Vagina (tissue), 2 donors: ENCODE results near the gene KIDINS220.

Experiments
- POLR2AphosphoS5 ChIP-seq, 2 donors: sonication (generic); formaldehyde crosslinking; IDR thresholded peaks; one replicate each; pipeline ENCODE4 v1.9.0; 2017; ENCODE audit warnings: antibody characterized with exemption in 2 of 2, mild to moderate bottlenecking in 2 of 2, low read depth in 1 of 2; ENCODE audit not compliant: insufficient read depth in 1 of 2
- TF ChIP-seq, protein P1 (sequence below), 3 experiments: fragments of 450-650 bp in 2 of 3; fragments of 200-600 bp in 1 of 3; sonication (generic) in 1 of 3; IDR thresholded peaks; one replicate each; pipeline ENCODE4 v1.5.1; 2017 to 2019; ENCODE audit warnings: antibody characterized with exemption in 3 of 3, mild to moderate bottlenecking in 2 of 3, moderate library complexity in 2 of 3

GRCh38 chr2:8799004-8799403 lies 38.4 kb downstream of the KIDINS220 start:
- TF ChIP-seq, protein P1, sequence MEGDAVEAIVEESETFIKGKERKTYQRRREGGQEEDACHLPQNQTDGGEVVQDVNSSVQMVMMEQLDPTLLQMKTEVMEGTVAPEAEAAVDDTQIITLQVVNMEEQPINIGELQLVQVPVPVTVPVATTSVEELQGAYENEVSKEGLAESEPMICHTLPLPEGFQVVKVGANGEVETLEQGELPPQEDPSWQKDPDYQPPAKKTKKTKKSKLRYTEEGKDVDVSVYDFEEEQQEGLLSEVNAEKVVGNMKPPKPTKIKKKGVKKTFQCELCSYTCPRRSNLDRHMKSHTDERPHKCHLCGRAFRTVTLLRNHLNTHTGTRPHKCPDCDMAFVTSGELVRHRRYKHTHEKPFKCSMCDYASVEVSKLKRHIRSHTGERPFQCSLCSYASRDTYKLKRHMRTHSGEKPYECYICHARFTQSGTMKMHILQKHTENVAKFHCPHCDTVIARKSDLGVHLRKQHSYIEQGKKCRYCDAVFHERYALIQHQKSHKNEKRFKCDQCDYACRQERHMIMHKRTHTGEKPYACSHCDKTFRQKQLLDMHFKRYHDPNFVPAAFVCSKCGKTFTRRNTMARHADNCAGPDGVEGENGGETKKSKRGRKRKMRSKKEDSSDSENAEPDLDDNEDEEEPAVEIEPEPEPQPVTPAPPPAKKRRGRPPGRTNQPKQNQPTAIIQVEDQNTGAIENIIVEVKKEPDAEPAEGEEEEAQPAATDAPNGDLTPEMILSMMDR (IDR thresholded peaks at IDR 0.05): no peak
- TF ChIP-seq POLR2AphosphoS5 (IDR thresholded peaks at IDR 0.05; ENCODE audit: insufficient read depth in 1 of 2, low read depth in 1 of 2): no peak
